ENCODE data around the gene ST3GAL4. TPM values are rescaled to one million over a fixed set of nuclear protein-coding genes. Genes with fewer than 3 reads are reported as not detected.
A peak's percentile ranks its signal among the peaks of the same experiment; 100 is the strongest.

ST3GAL4 gene
- total RNA-seq, 1 experiment from 2014 or later: 46.2 TPM

GRCh38 chr11:126400019-126400418, 44.5 kb downstream of the ST3GAL4 start:
- no TSS peak for BruUV-seq (replicated peaks)
- Histone ChIP-seq H3K27me3 (ENCODE audit: insufficient read depth, low read depth) (no peaks in the 10 kb centered on the region), H2AFZ (no peak overlapping the region), H3K79me2 (ENCODE audit: low read depth) (peaks cover 42% of the 10 kb centered on the region), H3F3A (ENCODE audit: insufficient read depth, low read depth) (peaks cover 34% of the 10 kb centered on the region; the same call in 1 of the 2 replicates), H3K4me2 (no peak overlapping the region), H3K27ac (no peak overlapping the region), H3K4me3 (no peak overlapping the region), H3K9me2 (ENCODE audit: insufficient read depth) (no peaks in the 10 kb centered on the region), H3K36me3 (ENCODE audit: low read depth) (no peaks in the 10 kb centered on the region; the same call in 1 of the 2 replicates), H3K9me3 (ENCODE audit: insufficient read depth, low read depth) (no peaks in the 10 kb centered on the region), H3K4me1 (replicated peaks; ENCODE audit: insufficient read depth) (peaks cover 44% of the 10 kb centered on the region), H4K20me1 (ENCODE audit: insufficient read depth) (0 out of 2 replicates have a peak, but pooled peaks cover 2% of the 10 kb centered on the region)
- DNase-seq: no peak
- TF ChIP-seq CTCF (conservative IDR thresholded peaks at IDR 0.05): no peak
- no peak for TF ChIP-seq EZH2 (IDR thresholded peaks at IDR 0.05; ENCODE audit: low read depth)
- ChIA-PET CTCF (no interaction called here), POLR2A (ENCODE audit: unreplicated experiment) (no interaction called here)
- intact Hi-C loops (cut with micrococcal nuclease; ENCODE audit: unreplicated experiment): no loop called here

- Histone ChIP-seq H3K4me2 (no peak overlapping the region), H3K36me3 (ENCODE audit: low read depth) (no peaks in the 10 kb centered on the region; the same call in 1 of the 2 replicates), H2AFZ (no peak overlapping the region), H3K9me3 (ENCODE audit: insufficient read depth, low read depth) (no peaks in the 10 kb centered on the region), H3K9me2 (ENCODE audit: insufficient read depth) (no peaks in the 10 kb centered on the region), H3F3A (ENCODE audit: insufficient read depth, low read depth) (peaks cover 37% of the 10 kb centered on the region; the same call in 1 of the 2 replicates), H3K79me2 (ENCODE audit: low read depth) (peaks cover 41% of the 10 kb centered on the region), H3K27me3 (ENCODE audit: insufficient read depth, low read depth) (no peaks in the 10 kb centered on the region), H3K4me3 (no peak overlapping the region), H3K4me1 (replicated peaks; ENCODE audit: insufficient read depth) (peaks cover 49% of the 10 kb centered on the region), H3K27ac (no peak overlapping the region), H4K20me1 (ENCODE audit: insufficient read depth) (0 out of 2 replicates have a peak, but pooled peaks cover 2% of the 10 kb centered on the region)
- TF ChIP-seq EZH2 (IDR thresholded peaks at IDR 0.05; ENCODE audit: low read depth) (no peak), CTCF (conservative IDR thresholded peaks at IDR 0.05) (no peak)
- BruUV-seq (replicated peaks): no TSS peak
- POLR2A ChIA-PET (ENCODE audit: unreplicated experiment): no interaction called here
- DNase-seq: no peak
- intact Hi-C loops (cut with micrococcal nuclease; ENCODE audit: unreplicated experiment): no loop called here
- CTCF ChIA-PET: no interaction called here
Observed at GRCh38 chr11:126400479-126400878, 45.0 kb downstream of the ST3GAL4 start.

GRCh38 chr11:126403022-126403581, 47.6 kb downstream of the ST3GAL4 start:
- Histone ChIP-seq H3K9me3 (ENCODE audit: insufficient read depth, low read depth) (no peaks in the 10 kb centered on the region), H3K27me3 (ENCODE audit: insufficient read depth, low read depth) (no peaks in the 10 kb centered on the region), H2AFZ (peak overlapping the region; percentile 61), H3F3A (ENCODE audit: insufficient read depth, low read depth) (peaks cover 43% of the 10 kb centered on the region; the same call in 1 of the 2 replicates), H3K9me2 (ENCODE audit: insufficient read depth) (no peaks in the 10 kb centered on the region), H3K4me3 (peak overlapping the region; percentile 29; the same call in 1 of the 2 replicates), H3K79me2 (ENCODE audit: low read depth) (peaks cover 53% of the 10 kb centered on the region), H4K20me1 (ENCODE audit: insufficient read depth) (no peaks in the 10 kb centered on the region), H3K4me2 (peak overlapping the region; percentile 85), H3K36me3 (ENCODE audit: low read depth) (peaks cover 5% of the 10 kb centered on the region), H3K27ac (peak overlapping the region; percentile 91), H3K4me1 (replicated peaks; ENCODE audit: insufficient read depth) (peaks cover 65% of the 10 kb centered on the region)
- CTCF ChIA-PET: interaction anchor here (0.6 kb wide), 1 partner anchor 39 kb away, joined by 4 read pairs; no protein-coding TSS in a partner anchor
- POLR2A ChIA-PET (ENCODE audit: unreplicated experiment): interaction anchor here (0.6 to 1.0 kb wide), 3 partner anchors 12 to 63 kb away, joined by 7 to 15 read pairs (median 7); no protein-coding TSS in a partner anchor
- peak; percentile 91 to 97 for DNase-seq
- intact Hi-C loops (cut with micrococcal nuclease; ENCODE audit: unreplicated experiment): loop anchor here (1.0 to 2.0 kb wide), 4 partner anchors 16 to 93 kb away; partner anchors contain the start of gene ST3GAL4
- no peak for TF ChIP-seq EZH2 (IDR thresholded peaks at IDR 0.05; ENCODE audit: low read depth)
- TF ChIP-seq CTCF (conservative IDR thresholded peaks at IDR 0.05): no peak
- no TSS peak for BruUV-seq (replicated peaks)

All from PC-9 (cell line).